ENCODE data around the gene ABL1.

ABL1 gene

GRCh38 chr9:130935648-130936271, 100.7 kb downstream of the ABL1 start:
- no peak for FAIRE-seq

- FAIRE-seq: no peak
Observed at GRCh38 chr9:130936285-130937117, 101.4 kb downstream of the ABL1 start.
